ENCODE results near the gene PLEKHA5.

DNA sequence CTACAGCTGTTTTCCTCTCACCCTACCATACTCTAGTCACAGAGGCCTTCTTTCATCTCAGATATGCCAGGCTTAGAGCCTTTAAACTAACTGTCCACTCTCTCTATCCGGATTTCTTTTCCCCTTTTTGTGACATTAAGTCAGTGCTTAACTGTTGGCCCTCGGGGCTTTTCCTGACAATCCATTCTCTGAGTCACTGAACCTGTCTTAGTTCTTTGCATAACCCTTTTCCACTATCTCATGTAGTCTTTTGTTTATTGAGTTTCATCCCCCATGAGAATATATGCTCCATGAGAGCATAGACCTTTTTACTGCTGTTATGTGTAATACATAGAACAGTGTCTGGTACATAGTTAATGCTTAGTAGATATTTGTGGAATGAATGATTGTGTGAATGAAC lies 68.7 kb downstream of the PLEKHA5 start:
- no peak for TF ChIP-seq EZH2 (IDR thresholded peaks at IDR 0.05; ENCODE audit: low read length)
- TF ChIP-seq, protein P1, sequence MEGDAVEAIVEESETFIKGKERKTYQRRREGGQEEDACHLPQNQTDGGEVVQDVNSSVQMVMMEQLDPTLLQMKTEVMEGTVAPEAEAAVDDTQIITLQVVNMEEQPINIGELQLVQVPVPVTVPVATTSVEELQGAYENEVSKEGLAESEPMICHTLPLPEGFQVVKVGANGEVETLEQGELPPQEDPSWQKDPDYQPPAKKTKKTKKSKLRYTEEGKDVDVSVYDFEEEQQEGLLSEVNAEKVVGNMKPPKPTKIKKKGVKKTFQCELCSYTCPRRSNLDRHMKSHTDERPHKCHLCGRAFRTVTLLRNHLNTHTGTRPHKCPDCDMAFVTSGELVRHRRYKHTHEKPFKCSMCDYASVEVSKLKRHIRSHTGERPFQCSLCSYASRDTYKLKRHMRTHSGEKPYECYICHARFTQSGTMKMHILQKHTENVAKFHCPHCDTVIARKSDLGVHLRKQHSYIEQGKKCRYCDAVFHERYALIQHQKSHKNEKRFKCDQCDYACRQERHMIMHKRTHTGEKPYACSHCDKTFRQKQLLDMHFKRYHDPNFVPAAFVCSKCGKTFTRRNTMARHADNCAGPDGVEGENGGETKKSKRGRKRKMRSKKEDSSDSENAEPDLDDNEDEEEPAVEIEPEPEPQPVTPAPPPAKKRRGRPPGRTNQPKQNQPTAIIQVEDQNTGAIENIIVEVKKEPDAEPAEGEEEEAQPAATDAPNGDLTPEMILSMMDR (optimal IDR thresholded peaks at IDR 0.05 in 1 of 3, IDR thresholded peaks at IDR 0.05 in 1 of 3, conservative IDR thresholded peaks at IDR 0.05 in 1 of 3; ENCODE audit: extremely low read depth in 1 of 3, insufficient read depth in 2 of 3, low read length in 3 of 3): no peak

Data from keratinocyte (primary cell).